Activated gamma-delta T cell treated with anti-CD3 and anti-CD28 coated beads, Interleukin-2, amount 50 U/mL, for 16 hours (primary cell): Measurements from ENCODE around the gene GGN.
"Not testable (repeated sequence)": the region's sequence is repeated elsewhere in the genome, so short reads cannot be mapped to it uniquely, and the experiment has no call there.

Experiments used
- DNase-seq: peaks from one replicate; pipeline ENCODE4 v3.0.0-alpha.2; 2020; ENCODE audit warnings: low read depth

GGN gene

DNA sequence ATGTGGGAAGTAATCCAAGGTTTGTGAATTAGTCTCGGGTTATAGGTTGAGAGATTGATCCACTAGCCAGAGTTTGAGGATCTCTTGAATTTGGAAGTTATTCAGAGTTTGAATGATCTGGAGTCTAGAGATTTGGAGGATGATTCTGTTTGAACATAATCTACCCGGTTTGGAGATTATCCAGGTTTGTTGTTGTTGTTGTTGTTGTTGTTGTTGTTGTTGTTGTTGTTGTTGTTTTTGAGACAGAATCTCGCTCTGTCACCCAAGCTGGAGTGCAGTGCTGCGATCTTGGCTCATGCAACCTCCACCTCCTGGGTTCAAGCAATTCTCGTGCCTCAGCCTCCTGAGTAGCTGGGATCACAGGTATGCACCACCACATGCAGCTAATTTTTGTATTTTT is 24.1 kb upstream of the GGN start:
- DNase-seq: not testable (repeated sequence)

DNA sequence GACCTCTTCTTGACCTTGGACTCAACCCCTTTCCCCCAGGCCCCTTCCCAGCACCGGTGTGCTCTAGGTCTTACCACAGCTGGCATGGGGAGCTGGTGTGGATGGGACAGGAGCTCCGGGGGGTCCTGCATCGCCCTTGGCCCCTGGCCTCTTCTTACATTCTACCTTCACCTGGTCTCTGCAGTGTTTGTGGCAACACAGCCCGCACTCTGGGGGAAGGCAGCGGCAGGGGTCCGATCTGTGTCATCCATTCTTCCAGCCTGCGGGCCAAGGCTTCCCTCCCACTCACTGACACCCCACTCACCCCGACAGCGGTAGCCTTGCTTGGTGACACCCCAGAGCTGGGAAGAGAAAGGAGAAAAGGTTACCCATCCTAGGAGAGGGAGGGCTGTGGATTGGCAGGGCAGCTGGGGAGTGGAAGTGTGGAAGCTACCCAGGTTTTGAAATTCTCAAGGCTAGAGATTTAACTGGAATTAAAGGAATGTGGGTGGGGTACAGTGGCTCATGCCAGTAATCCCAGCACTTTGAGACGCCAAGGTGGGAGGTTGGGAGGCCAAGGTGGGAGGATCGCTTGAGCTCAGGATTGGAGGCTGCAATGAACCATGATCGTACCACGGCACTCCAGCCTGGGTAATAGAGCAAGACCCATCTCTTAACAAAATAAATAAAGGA is 23.3 kb upstream of the GGN start:
- DNase-seq: no peak

DNA sequence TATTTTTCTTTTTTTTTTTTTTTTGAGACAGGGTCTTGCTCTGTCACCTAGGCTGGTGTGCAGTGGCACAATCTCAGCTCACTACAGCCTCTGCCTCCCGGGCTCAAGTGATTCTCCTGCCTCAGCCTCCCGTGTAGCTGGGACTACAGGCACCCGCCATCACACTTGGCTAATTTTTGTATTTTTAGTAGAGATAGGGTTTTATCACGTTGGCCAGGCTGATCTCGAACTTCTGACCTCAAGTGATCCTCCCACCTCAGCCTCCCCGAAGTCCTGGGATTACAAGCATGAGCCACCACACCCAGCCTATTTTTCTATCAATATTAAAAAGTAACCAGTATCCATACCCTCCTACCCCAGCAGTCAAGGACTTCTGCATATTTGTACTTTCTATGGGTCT is 22.6 kb upstream of the GGN start:
- DNase-seq: not testable (repeated sequence)

DNA sequence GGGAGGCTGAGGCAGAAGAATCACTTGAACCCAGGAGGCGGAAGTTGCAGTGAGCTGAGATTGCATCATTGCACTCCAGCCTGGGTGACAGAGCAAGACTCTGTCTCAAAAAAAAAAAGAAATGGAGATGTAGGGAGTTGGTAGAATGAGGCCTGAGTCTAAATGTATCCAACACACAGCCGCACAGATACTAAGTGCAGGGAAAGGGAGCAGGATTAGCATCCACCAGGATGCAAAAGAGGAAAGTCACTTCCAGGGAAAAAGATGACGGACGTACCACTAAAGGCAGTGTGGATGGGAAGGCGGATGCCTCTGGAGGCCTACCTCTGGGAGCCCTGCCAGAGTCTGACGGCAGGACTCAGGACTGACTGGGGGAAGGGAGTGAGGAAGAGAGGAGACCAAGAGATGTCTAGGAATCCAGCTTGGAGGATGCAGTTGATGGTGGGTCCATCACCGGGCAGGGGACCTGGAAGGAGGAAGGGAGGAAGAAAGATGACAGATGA is 21.8 kb upstream of the GGN start:
- no peak for DNase-seq

DNA sequence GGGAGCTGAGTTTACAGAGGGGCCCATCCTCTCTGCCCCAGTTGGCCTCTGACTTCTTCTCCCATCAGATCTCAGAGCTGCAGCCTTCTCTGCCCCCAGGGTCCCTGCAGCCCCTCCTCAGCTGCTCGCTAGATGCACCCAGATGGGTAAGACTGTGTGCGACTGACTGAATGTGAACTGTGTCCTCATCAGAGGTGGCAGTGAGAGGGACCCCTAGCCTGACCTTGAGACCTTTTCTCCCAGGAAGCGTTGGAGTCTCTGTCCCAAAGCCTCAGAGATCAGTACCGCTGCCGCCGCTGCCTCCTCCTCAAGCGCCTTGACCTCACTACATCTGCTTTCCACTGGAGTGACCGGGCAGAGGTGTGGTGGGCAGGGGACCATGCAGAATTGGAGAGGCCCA is 17.4 kb upstream of the GGN start:
- DNase-seq: no peak

DNA sequence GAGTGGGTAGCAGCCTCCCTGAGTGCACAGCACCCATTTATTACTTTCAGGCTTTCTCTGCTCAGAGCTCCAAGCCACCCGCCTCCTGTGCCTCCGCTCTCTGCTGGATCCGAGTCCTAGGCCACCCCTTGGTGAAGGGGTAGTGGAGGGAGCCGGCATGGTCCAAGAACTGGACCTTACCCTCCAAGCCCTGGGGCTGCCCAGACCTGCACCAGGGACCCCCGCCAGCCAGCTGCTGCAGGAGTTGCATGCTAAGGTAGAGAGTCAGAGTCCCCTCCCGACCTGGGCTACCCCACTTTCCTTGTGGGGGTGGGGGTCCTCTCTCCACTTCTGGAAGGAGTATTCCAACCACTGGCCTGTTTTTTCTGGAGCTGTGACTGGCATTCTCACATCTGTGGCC is 17.0 kb upstream of the GGN start:
- no peak for DNase-seq

DNA sequence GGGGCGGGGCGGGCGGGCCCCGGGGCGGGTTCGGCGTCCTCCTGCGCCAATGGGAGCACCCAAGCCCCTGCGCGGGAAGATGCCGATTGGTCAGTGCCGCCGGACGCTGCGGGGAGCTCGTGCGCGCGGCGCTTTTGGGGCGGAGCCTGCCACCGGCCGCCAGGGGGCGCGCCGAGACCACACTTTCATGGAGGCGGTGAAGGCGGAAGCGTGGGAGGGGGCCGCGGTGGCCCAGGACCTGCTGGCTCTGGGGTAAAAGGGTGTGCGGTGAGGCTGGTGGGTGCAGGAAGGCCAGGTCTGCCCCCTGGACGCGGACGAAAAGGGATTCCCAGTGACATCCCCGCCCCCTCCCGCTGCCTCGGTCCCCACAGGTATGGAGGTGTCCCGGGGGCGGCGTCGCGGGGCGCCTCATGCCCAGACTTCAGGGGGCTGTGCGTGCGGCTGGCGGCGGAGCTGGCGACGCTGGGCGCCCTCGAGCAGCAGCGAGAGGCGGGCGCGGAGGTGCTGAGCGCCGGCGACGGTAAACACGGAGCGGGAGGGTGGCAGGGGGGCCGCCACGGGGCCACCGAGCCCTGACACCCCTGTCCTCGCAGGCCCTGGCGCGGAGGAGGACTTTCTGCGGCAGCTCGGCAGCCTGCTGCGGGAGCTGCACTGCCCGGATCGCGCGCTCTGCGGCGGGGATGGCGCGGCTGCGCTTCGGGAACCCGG is 15.3 kb upstream of the GGN start, which contains the start of gene FAM98C:
TSS of gene FAM98C (plus strand) at position 127 of the 708 bp plus-strand sequence. CDS start at position 188, 61 bp downstream.
- DNase-seq: peak; percentile 95

DNA sequence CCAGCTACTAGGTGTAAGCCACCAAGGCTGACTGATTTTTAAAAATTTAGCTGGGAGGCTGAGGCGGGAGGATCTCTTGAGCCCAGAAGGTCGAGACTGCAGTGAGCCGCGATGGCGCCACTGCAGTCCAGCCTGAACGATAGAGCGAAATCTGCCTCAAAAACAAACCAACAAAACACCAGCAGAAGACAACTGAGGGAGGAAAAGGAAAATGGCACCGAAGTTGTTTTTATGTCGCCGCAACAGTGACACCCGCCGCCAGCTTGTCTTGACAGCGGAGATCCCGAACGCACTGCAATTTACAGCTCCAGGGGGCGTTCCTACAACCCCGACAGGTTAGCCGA is 14.8 kb upstream of the GGN start:
- no peak for DNase-seq

DNA sequence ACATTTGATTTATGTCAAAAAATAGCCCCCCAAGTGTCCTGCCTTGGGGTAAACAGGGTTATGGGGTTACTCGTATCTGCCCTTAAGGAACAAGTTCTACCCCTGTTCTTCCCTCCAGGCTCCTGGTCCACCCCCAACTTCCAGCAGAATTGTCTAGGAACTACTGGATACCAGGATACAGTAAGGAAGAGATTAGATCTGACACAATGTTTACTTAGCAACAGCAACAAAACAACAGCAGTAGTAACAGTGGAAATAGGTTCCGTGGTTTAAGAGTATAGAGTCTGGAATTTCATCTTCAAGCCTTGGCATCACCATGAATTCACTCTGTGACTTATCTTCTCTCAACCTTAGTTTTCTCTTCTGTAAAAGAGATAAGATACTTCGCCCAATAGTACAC is 13.3 kb upstream of the GGN start:
- no peak for DNase-seq

DNA sequence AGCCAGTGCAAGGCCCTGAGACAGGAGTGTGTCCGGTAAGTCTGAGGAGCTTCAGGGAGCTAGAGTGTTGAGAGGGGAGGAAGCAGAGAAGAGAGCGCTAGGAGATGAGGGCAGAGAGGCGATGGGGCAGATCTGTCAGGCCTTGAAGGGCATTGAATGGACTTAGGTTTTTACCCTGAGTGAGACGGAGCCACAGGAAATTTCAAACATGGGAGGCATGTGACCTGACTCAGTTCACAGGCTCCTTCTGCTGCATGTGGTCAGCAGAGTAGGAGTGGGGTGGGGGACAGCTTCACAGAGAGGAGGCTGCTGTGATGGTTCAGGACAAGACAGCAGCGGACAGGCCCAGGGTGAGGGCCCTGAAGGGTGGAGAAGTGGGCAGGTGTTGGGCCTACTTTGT is 12.5 kb upstream of the GGN start:
- DNase-seq: no peak

DNA sequence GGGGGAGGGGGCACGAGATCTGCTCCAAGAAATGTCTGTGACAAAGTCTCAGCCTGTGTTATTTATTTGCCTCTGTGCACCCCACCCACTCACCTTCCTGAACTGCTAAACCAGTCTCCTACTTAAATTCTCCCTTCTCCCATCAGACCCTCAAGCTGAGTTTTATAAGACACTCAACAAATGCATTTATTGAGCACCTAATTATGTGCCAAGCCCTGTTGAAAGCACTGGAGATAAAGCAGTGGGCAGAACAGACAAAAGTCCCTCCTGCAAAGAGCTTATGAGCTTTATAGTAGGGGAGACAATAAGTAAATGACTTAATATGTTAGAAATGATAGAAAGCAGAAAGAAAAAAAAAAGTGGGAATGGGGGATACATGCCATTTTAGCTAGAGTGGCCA is 11.7 kb upstream of the GGN start:
- no peak for DNase-seq

DNA sequence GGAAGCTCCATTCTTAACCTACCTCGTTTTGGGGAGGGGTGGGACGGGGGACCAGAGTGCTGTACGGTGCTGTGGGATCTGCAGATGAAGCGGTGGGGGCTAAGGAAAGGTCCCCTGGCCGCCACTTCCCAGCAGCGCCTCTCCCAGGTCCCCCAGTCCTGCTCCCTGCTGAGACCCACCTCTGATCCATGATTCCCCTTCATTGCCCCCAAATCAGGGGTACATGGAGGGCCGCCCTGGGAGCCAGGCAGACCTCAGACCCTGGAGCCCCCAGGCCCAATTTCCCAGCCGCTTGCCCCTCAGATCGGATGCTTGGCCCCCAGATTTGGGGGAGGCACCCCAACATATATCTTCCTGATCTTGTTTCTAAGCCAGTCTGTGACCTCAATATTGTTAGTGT is 11.2 kb upstream of the GGN start:
- DNase-seq: no peak

DNA sequence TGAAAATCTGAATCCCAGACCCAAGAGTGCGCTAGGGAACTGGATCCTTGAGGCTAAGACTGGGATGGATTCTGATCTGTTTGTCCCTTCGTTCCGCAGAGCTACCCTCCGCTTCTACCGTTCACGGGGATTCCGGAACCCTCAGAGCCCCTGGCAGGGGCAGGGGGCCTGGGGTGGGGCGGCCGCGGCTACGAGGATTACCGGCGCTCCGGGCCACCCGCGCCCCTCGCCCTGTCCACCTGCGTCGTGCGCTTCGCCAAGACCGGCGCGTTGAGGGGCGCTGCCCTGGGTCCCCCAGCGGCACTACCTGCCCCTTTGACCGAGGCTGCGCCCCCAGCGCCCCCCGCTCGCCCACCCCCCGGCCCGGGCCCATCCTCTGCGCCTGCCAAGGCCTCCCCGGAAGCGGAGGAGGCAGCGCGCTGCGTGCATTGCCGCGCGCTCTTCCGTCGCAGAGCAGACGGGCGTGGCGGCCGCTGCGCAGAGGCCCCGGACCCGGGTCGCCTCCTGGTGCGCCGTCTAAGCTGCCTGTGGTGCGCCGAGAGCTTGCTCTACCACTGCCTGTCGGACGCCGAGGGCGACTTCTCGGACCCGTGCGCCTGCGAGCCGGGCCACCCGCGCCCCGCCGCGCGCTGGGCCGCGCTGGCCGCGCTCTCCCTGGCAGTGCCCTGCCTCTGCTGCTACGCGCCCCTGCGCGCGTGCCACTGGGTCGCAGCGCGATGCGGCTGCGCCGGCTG is 7.7 kb upstream of the GGN start:
- no peak for DNase-seq

DNA sequence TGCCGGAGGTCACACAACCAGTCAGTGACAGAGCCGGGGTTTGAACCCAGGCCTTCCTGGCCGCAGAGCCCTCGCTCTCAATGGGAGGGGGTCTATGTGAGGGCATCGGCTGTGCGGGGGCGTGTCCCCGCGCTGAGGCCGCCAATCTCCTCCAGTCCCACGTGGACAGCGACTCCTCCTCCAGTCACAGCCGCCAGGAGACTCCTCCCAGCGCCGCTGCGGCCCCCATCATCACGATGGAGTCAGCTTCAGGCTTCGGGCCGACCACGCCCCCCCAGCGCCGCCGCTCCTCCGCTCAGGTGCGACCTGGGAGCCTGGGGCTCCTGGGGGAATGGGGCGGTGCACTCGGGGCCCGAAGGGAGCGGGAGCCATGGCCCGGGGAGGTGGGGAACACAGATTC is 6.7 kb upstream of the GGN start:
- DNase-seq: peak; percentile 45

DNA sequence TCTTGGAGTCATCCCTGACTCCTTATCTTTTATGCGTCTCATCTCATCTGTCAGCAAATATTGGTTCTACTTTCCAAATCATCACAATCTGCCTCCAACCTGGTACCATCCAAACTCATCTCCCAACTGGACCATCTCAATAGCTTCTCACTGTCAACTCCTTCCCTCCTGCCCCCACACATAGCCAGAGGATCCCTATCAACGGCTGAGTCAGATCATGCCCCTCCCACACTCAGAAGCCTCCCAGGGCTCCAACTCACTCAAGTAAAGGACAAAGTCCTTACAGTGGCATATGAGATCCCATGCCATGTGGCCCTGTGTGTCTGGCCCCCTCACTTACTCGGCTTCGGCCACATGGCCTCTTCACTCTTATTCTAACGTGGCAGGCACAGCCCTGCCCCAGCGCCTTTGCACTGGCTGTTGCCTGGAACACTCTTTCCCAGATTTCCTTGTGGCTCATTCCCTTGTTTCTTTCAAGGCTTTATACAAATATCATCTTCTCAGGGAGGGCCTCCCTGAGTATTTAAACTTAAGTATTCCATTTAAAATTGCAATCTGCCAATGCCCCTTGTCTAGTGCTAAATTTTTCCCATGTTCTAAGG is 5.0 kb upstream of the GGN start:
- DNase-seq: no peak

DNA sequence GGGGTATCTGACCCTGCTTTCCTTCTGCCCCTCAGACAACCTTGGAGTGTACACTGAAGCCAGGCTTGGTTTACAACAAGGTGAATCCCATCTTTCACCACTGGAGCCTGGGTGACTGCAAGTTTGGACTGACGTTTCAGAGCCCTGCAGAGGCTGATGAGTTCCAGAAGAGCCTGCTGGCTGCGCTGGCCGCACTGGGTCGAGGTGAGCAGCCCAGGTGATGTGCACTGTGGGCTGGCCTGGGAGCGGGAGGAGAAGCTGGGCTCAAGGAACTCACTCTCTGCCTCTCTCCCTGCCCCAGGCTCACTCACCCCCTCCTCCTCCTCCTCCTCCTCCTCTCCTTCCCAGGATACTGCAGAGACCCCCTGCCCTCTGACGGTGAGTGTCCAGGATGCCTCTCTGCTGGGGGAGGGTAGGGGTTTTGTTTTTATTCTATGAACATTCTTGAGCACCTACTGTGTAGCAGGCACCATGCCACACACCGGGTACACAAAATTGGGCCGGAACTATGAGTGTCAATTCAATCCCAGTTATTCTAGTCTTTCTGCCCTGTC is 4.2 kb upstream of the GGN start:
- no peak for DNase-seq

DNA sequence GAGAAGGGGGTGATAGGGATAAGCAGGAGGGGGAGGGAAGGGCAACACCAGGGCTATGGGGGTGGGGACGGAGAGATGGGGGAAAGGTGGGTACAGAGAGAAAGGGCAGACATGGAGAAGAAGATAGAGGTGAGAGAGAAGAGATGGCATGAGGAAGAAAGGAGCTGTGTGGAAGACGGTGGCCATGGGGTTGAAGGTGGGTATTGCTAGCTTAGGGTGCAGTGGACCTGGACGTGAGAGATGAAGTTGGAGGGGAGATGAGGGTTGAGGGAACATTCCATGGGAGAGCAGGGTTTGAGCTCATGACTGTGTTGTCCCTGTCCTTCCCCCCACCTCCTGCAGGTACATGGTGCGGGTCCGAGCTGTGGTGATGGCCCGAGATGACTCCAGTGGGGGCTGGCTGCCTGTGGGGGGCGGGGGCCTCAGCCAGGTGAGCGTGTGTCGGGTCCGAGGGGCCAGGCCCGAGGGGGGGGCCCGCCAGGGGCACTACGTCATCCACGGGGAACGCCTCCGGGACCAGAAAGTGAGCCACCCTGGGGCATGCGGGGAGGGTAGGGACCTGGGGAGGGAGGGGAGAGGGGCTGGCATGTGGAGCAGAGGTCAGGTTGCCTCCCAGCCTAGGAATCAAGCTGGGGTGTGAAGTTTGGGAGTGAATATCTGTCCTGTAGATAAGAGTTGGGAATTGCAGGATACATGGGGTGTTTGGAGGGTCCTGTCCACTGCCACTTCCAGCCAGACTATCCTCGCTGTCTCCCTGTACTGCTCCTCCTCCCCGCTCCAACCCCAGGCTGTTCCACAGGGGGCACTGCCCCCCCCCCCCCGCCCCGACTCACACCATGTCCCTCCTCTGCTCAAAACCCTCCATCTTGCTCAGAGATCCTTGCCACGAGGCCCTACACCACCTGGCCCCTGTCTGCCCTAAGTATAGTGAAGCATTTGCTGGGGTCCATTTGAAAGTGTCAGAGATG is 2.4 kb upstream of the GGN start:
- DNase-seq: no peak

DNA sequence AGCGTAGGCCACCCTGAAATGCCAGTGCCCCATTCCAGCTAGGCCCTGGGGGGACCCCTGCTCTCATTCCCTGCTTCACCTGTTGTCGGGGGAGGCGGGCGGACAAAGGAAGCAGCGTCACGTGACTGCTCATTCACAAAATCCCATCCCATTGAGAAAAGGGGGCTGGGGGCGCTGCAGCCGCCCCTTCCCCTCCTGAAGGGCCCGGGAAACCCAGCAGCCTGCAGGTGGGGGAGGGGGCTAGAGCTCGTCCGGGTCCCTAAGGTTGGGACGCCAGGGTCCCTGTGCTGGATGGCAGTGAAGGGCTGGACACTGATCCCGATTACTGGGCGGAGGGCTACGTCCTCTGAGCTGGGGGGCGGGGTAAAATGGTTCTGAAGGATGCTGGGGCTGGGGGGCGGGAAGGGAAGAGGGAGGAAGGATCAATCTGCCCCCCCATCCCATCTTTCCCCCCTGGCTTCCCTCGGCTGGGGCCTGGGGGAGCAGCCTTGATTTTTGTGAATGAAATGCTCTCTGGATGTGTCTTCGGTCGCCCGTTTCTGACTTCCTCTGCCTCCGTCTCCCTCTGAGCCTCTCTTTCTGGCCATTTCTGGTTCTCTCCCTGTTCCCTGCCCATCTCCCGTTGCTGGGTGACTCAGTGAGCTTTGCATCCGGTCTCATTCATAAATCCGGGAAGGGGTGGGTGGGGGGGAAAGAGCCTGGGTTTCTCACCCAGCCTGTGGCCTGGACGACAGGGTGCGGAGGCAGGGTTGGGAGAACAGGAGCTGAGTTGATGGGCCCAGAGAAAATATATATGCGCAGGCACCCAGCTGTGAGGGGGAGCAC is 1.5 kb upstream of the GGN start:
- no peak for DNase-seq

DNA sequence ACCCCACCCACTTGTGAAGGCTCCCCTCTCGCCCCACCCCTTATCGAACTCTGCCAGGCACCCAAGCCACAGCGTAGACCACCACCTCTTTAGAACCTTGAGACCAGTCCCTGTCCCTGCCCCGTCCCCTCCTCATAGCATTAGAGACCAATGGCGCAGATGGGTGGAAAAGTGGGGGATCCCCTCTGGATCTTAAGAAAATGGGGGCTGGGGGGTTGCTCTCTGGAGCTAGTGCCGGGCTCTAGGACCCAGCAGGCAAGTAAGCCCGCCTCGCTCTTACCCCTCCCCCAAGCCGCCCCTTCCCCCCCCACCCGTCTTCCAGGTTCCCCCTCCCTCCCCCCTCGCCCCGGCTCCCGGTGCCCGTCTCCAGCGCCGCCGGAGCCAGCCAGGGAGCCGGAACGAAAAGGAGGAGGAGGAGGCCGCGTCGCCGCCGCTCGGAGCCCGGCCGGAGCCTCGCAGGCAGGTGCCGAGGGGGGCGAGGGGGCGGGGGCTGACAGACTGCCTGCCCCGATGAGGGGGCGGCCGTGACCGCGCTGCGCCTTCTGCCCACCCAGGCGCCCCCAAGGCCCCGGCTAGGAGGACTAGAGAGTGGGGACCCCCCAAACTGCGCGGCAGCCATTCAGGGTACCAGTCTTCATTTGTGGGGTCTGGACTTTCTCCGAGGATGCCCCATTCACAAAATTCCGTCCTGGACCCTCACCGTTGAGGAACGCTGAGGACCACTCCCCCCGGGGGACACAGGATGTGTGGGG is 691 bp upstream of the GGN start, which contains the start of gene SPRED3:
TSS of gene SPRED3 (plus strand) at position 349 of the 752 bp plus-strand sequence. CDS start 1,606 bp downstream, outside the sequence.
- no peak for DNase-seq
